Activated CD8-positive, alpha-beta memory T cell treated with anti-CD3 and anti-CD28 coated beads, Interleukin-2, amount 50 U/mL, for 1 hour (primary cell): Measurements from ENCODE around the gene LRRC26.

Source experiments
- DNase-seq: peaks from one replicate; pipeline ENCODE4 v3.0.0-alpha.2; 2020; ENCODE audit errors: extremely low read depth

Gene LRRC26

DNA sequence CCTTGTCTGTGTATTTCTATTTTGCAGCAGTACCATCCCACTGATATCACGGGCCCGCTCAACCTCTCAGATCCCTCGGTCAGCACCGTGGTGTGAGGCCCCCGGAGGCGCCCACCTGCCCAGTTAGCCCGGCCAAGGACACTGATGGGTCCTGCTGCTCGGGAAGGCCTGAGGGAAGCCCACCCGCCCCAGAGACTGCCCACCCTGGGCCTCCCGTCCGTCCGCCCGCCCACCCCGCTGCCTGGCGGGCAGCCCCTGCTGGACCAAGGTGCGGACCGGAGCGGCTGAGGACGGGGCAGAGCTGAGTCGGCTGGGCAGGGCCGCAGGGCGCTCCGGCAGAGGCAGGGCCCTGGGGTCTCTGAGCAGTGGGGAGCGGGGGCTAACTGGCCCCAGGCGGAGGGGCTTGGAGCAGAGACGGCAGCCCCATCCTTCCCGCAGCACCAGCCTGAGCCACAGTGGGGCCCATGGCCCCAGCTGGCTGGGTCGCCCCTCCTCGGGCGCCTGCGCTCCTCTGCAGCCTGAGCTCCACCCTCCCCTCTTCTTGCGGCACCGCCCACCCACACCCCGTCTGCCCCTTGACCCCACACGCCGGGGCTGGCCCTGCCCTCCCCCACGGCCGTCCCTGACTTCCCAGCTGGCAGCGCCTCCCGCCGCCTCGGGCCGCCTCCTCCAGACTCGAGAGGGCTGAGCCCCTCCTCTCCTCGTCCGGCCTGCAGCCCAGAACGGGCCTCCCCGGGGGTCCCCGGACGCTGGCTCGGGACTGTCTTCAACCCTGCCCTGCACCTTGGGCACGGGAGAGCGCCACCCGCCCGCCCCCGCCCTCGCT lies 1.9 kb downstream of the LRRC26 start:
- DNase-seq, result no peak

DNA sequence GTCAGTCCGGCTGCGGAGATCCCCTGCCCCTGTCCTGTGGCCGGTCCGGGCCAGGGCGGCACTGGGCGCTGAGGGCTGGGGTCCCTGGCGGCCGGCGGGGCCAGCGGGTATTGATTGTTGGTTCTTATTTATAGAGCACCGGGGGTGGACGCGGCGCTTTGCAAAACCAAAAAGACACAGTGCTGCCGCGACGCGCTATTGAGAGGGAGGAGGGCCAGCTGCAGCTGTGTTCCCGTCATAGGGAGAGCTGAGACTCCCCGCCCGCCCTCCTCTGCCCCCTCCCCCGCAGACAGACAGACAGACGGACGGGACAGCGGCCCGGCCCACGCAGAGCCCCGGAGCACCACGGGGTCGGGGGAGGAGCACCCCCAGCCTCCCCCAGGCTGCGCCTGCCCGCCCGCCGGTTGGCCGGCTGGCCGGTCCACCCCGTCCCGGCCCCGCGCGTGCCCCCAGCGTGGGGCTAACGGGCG lies 2.5 kb downstream of the LRRC26 start:
- no peak for DNase-seq

DNA sequence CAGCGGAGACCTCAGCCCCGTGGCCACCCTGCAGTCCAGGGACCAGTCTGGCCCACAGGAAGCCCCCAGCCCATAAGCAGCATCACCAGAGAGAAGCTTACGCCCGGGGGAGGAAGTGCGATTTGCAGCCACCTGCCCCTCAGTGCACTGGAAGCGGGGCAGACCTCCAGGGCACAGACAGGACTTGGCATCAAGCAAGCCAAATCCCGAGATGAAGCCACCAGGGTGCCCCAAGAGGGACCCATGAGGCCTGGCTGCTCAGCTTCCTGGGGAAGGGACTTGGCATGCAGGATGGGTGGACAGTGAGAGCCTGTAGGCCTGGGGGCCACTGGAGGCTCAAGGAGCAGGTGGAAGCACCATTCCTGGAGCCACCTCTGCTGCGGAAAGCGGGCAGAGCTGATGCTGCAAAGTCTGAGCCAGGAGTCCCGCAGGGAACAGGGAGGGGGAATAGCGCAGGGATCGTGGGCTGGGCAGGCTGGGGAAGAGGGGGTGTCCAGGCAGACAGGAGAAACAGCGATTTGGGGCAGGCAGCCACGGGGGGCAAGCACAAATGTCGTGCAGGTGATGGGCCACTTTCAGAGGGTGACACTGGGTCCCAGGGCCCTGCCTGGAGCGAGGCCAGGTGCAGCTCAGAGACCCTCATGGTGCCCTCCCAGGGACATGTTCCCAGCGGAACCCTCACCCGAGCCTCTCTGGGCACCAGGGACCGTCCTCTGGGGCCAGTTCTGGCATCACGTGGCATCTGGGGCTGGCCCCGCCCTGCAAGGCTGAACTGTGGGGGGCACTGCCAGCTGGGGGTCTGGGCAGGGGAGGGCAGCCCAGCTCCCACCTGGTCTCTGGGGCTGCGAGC lies 3.2 kb downstream of the LRRC26 start:
- DNase-seq, result no peak

DNA sequence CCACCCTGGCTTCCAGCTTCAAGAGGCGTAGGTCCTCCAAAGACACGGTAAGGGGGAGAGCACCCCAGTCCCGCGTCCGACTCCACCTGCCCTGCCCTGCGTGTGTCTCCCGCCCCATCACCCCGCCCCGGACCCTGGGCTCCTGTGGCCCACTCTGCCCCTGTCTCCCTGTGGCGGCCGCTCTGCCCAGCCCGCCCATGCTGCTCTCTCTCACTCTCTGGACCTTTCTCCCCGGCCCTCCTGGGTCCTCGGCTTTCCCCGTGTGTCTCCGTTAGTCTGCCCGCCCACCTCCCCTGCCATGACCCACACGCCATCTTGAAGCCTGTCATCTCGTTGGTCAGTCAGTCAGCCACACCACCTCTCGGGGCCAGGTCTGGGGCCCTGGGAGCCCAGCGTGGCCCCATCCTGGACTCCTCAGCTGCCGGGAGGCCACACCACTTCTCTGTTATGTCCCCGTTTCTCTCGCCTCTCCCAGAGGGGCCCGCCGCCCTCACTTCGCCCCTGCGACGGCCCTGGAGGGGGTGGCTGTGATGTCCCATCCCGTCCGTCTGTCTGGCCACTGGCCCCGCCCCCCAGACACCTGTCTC lies 4.5 kb downstream of the LRRC26 start:
- no peak for DNase-seq

DNA sequence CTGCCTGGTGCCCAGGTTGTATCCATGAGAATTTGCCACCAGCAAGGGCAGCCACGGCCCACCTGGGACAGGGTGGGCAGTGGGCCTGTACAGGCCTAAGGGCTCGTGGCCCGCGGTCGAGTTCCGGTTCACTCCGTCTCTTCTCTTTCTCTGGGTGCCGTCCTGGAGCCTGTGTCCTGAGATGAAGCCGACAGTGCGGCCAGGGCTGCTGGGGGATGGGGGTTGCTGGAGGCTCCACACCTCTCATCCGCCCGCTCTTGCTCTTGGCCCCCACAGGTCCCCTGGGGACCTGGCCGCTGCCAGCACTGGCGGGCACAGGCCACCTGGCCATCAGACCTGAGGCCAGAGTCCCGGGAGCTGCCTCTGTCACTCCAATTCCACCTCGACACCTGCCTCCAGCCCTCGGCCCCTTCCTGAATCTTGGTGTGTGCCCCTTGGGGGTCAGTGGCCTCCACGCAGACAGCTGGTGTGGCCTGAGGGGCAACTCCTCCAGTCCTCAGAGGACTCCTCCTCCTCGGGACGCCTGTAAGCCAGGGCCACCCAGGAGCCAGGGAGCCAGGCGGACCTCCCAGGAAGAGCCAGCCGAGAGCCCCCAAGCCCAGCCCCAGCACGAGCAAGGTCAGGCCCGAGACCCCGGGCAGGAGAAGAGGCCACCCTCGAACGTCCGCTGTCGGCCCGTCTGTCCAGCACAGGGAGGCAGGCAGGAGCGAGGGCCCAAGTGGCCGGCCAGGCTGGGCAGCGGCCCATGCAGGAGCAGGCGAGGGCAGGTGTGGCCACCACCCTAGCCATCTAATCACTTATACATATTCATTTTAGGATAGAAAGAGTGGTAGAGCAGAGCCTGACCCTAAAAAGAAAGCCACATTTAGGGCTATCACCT lies 5.2 kb downstream of the LRRC26 start:
- no peak for DNase-seq

DNA sequence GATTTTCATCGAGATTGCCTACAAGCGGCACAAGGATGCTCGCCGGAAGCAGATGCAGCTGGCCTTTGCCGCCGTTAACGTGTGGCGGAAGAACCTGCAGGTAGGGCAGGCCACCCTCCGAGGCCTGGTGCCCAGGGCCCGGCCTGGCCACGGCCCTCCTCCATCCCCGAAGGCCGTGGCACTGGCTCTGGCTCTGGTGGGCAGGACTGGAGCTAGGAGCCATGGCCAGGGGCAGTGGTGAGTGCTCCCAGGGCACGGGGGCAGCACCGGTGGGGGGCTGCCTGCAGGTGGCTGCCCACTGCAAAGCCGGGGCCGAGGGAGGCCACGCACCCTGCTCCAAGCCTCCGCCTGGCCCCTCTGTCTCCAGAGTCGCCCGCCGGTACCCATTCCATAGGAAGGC lies 6.0 kb downstream of the LRRC26 start:
- DNase-seq, result no peak

DNA sequence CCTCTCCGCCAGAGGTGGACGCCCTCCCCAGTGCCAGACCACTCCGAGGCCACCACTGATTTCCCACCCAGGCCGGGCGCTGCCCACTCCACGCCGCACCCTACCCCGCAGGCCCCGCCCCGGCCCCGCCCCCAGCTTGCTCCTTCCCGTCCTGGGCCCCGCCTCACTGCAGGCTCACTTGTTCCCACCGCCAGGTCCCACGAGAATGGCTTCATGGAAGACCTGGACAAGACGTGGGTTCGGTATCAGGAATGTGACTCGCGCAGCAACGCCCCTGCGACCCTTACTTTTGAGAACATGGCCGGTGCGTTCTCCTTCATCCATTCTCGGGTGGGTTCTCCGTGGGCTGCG lies 6.5 kb downstream of the LRRC26 start:
- no peak for DNase-seq

DNA sequence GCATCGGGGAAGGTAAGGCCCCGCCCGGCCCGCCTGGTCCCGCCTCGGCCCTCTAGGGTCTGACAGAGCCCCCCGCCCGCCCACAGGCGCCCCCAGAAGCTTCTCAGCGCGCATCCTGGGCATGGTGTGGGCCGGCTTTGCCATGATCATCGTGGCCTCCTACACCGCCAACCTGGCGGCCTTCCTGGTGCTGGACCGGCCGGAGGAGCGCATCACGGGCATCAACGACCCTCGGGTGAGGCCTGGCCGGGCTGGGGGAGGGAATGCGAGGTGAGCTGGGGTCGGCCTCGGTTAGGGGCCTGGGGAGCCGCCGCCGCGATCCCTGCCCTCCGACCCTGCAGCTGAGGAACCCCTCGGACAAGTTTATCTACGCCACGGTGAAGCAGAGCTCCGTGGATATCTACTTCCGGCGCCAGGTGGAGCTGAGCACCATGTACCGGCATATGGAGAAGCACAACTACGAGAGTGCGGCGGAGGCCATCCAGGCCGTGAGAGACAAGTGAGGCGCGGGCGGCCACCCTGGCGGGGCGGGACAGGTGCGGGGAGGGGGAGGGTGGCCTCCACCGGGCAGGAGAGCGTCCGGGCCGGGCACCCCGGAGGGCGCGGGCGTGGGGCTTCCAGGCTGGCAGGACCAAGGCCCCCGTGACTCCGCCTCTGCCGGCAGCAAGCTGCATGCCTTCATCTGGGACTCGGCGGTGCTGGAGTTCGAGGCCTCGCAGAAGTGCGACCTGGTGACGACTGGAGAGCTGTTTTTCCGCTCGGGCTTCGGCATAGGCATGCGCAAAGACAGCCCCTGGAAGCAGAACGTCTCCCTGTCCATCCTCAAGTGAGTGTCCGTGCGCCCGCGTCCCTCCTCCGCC lies 7.1 kb downstream of the LRRC26 start:
- no peak for DNase-seq

DNA sequence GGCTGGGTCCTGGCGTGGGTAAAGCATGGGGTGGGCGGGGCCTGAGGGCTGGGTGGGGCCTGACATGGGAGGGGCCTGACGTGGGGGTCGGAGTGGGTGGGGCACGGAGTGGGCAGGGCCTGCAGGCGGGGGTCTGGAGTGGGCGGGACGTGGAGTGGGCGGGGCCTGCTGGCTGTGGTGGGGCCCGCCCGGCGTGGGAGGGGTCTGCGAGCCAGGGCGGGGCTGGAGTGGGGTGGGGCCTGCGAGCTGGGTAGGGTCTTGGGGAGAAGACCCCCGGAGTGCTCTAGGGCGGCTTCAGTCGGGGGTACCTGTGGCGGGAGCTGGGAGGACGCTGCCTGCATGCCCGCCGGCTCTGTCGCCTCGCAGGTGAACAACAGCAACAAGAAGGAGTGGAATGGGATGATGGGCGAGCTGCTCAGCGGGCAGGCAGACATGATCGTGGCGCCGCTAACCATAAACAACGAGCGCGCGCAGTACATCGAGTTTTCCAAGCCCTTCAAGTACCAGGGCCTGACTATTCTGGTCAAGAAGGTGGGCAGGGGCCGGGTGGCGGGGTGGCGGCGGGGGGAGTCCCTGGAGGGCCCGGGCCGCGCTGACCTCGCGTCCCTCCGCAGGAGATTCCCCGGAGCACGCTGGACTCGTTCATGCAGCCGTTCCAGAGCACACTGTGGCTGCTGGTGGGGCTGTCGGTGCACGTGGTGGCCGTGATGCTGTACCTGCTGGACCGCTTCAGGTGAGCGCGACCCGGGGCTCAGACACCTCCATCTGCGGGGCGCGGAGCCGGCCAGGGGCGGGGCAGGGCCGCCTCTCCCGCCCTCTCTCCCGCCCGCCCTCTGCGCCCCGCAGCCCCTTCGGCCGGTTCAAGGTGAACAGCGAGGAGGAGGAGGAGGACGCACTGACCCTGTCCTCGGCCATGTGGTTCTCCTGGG lies 8.0 kb downstream of the LRRC26 start:
- no peak for DNase-seq

DNA sequence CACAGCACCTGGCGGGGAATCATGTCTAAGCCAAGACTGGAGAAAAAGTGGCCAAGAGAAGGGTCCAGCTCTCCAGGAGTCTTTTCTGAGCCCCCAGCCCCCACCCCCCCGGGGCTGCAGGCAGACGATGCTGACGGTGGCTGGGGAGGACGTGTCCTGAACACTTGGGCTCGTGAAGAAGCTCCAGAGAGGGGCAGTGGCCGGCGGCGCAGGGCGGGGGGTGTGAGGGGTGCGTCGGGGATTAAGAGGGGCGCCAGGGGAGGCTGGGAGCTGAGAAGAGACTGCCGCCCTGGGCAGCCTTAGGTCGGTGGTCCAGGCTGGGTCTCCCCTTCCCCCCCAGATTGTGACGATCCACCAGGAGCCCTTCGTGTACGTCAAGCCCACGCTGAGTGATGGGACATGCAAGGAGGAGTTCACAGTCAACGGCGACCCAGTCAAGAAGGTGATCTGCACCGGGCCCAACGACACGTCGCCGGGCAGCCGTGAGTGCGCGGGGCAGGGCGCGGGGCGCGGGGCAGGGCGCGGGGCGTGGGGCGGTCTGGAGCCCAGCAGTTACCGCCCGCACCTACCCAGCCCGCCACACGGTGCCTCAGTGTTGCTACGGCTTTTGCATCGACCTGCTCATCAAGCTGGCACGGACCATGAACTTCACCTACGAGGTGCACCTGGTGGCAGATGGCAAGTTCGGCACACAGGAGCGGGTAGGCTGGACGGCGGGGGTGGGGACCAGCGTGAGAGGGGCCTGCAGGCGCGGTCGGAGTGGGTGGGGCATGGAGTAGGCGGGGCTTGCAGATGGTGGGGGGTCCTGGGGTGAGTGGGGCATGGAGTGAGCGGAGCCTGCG lies 8.9 kb downstream of the LRRC26 start:
- DNase-seq, result no peak

DNA sequence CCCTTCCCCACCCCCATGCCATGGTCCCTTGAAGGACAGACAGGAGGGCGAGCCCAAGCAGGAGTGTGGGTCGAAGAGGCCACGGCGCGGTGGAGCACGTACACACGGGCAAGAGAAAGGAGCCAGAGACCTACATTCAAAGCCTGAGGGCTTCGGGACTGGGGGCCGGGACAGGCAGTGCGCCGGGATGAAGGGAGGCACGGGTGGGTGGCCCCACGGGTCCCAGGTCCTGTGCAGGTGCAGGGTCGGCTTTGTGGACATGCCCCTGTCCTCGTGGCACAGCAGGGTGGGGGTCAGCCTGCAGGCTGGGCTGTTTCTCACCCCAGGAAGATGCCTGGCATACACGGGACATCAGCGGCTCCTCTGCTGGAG lies 9.8 kb downstream of the LRRC26 start:
- no peak for DNase-seq

DNA sequence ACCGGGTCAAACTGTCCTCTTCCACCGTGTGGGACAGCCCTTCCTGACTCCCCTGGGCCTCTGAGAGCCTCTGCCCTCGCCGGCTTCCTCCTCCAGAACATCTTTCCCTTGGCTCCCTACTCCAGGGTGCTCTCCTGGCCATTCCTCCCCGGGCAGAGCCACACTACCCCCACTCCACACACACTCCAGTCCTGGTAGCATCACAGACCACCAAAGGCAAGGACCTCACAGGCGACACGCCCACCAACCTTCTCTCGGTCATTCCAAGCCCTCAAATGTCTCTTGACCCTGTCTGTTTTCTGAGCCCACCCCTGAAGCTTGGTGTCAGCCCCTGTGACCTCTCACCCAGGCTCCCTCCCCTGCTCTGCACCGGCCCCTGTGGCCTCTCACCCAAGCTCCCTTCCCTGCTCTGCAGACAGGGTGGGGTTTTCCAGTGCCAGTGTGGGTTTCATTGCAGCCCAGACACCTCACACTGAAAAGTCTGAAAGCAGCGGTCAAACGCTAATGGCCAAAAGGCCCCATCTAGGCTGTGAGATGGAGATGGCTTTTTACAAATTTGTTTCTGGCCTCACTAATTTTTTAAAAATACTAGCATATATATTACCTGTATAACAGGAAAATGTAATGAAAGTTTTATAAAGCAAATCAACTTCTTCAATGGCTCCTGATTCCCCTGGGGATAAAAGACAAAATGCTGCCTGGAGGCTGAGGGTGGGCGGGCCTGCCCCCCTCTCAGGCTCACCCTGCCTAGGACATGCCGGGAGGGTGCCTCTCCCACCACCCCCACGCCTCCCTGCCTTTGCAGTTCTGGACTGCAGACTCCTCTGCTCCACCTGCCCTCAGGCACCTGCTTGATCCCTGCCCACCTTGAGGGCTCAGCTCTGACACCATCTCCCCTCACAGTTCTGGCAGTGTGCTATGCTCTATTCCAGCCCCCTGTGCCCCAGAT lies 10.5 kb downstream of the LRRC26 start:
- no peak for DNase-seq

DNA sequence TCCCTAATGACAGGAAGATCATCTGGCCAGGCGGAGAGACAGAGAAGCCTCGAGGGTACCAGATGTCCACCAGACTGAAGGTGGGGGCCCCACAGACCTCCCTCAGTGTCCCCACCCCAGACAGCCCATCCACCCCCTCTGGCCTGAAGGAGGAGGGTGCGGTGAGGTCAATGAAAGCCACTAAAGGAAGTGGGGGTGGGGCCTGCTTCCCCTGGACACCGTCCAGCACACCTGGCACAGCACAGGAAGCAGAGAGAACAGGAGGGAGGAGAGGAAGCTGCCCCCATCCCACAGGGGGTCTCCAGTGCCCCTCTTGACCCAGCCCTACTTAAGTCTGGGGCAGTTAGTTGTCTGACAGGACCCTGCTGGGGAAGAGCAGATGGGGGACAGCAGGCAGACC lies 11.2 kb downstream of the LRRC26 start:
- DNase-seq, result no peak

DNA sequence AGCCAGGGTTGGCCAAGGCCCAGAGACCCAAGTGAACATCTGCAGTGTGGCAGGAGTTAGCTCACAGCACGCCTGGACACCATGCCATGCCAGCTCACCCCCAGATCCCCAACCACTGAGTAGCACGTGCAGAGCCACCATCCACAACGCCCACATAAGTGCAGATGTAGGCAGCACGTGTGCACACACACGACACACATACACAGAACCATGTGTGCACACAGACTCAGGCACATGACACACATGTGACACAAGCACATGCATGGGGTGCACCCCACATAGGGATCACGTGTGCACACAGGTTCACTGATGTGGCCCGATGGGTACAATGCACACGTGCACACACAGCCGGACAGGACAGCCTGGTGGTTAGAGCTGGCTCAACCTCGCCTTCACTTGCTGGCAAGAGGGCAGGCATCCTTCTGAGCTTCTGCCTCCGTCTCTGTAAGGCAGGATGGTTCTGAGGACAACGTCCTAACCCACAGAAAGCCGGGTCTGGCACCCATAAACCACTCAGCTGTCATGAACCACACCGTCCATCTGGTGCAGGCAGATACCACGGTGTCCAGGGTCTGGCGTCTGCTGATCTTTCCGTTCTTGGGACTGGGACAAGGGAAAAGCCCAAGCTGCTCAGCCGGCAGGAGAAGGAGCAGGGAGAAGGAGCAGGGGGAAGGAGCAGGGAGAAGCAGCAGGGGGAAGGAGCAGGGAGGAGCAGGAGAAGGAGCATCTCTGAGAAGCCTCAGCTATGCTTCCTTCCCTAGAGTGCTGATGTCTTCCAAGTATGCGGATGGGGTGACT lies 12.0 kb downstream of the LRRC26 start:
- DNase-seq, result no peak

DNA sequence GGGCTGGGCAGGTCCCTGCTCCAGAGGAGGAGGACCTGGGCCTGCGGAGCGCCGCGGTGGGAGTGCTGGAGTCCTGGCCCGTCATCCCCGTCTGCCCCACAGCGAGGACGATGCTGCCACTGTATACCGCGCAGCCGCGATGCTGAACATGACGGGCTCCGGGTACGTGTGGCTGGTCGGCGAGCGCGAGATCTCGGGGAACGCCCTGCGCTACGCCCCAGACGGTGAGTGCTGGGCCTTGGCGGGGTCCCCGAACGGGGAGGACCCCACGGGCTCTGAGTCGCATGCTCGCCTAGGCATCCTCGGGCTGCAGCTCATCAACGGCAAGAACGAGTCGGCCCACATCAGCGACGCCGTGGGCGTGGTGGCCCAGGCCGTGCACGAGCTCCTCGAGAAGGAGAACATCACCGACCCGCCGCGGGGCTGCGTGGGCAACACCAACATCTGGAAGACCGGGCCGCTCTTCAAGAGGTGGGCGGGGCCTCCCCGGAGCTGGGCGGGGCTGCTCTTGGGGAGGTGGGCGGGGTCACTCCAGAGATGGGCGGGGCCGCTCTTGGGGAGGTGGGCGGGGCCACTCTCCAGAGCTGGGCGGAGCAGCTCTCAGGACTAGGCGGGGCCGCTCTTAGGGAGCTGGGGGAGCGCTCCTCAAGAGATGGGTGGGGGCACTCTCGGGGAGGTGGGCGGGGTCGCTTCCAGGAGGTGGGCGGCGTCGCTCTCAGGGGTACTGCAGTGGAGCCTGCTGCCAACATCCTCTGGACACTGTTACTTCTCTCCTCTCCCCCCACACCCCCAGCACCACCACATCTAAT lies 13.1 kb downstream of the LRRC26 start:
- no peak for DNase-seq

DNA sequence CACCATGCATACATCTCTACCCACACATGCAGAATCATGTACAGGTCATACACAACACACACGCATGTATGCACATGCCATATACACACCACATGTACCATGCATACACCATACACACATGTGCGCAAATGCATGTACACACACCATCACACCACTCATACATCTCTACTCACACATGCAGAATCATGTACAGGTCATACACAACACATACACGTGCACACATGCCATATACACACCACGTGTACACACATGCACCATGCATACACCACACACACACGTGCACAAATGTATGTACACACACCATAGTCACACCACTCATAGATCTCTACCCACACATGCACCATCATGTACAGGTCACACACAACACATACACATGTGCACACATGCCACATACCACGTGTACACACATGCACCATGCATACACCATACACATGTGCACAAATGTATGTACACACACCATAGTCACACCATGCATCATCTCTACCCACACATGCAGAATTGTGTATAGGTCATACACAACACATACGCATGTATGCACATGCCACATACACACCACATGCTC lies 16.9 kb downstream of the LRRC26 start:
- DNase-seq, result no peak
